HepG2 (cell line): ENCODE measurements around the gene CTNNBL1. TPM values are rescaled to one million over a fixed set of nuclear protein-coding genes. Genes with fewer than 3 reads are reported as not detected.
A peak's percentile ranks its signal among the peaks of the same experiment; 100 is the strongest.

Source experiments
- ATAC-seq: fragments of 200-7000 bp; cut with Tn5 transposase; 3 replicates; pipeline ENCODE4 v1.9.1; 2020; ENCODE audit warnings: mild to moderate bottlenecking, moderate library complexity
- BruUV-seq: library from RNA; stranded (reverse); fragments of 400-500 nt; replicated peaks from 2 replicates; lab custom pipeline; 2021; lab: Mats Ljungman, UMichigan
- CTCF ChIA-PET: fragments of 300-600 bp; formaldehyde crosslinking; extraction: SDS; loops from one replicate; lab custom pipeline; 2021; ENCODE audit warnings: low total read pairs, inconsistent platforms, low intra/inter-chr PET ratio; lab: Yijun Ruan, JAX
- POLR2A ChIA-PET: fragments of 350-600 bp; sonication (Branson Sonifier 250); formaldehyde crosslinking; loops from one replicate; lab custom pipeline; 2020; ENCODE audit warnings: antibody characterized with exemption, inconsistent platforms; lab: Yijun Ruan, JAX
- DNase-seq: peaks from one replicate; pipeline ENCODE4 v3.0.0-alpha.2; 2015; ENCODE audit warnings: low spot score
- FAIRE-seq: peaks from 3 replicates; lab custom pipeline; 2011; peaks lifted over from hg19 to GRCh38; lab: Jason Lieb, UNC
- H2AFZ ChIP-seq: one replicate; pipeline ENCODE4 v1.6.1; 2011; ENCODE audit warnings: low read length, inconsistent platforms
- H3K27ac ChIP-seq: fragments of 300-600 bp; 3 replicates; pipeline ENCODE4 v1.8.0; 2011; ENCODE audit warnings: mixed run types, mild to moderate bottlenecking, mixed read lengths, low read length, inconsistent platforms; ENCODE audit not compliant: insufficient read depth; ENCODE audit errors: extremely low read length
- H3K27me3 ChIP-seq, 2 experiments: fragments of 200-600 bp in 1 of 2; 2 replicates in 1 of 2; 3 replicates in 1 of 2; pipeline versions ENCODE4 v1.6.0 to v1.8.0; 2011; ENCODE audit warnings: low read length in 2 of 2, mild to moderate bottlenecking in 2 of 2, moderate library complexity in 2 of 2, inconsistent platforms in 1 of 2; ENCODE audit not compliant: insufficient read depth in 2 of 2, control insufficient read depth in 1 of 2
- H3K36me3 ChIP-seq, 2 experiments: fragments of 200-600 bp in 1 of 2; replicated peaks in 1 of 2; 2 replicates in 1 of 2; 3 replicates in 1 of 2; pipeline versions ENCODE4 v1.5.1 to v1.8.0; 2011; ENCODE audit warnings: low read length in 2 of 2, inconsistent platforms in 1 of 2; ENCODE audit not compliant: insufficient read depth in 2 of 2, control insufficient read depth in 1 of 2
- H3K4me1 ChIP-seq: 2 replicates; pipeline ENCODE4 v1.5.1; 2012; ENCODE audit warnings: low read length, inconsistent platforms; ENCODE audit not compliant: insufficient read depth
- H3K4me2 ChIP-seq: 2 replicates; pipeline ENCODE4 v1.6.0; 2011; ENCODE audit warnings: low read depth, low read length, inconsistent platforms
- H3K4me3 ChIP-seq, 3 experiments: fragments of 200-600 bp in 1 of 3; sonication (generic), shearing (Covaris generic) in 1 of 3; replicated peaks in 1 of 3; 2 replicates each; pipeline ENCODE4 v1.5.1; 2011 to 2016; ENCODE audit warnings: low read length in 3 of 3, inconsistent platforms in 2 of 3, low read depth in 2 of 3, mild to moderate bottlenecking in 2 of 3, control low read depth in 1 of 3, mixed read lengths in 1 of 3; ENCODE audit not compliant: insufficient read depth in 1 of 3
- H3K79me2 ChIP-seq: one replicate; pipeline ENCODE4 v1.6.1; 2011; ENCODE audit warnings: low read length, inconsistent platforms; ENCODE audit not compliant: insufficient read depth
- H3K9ac ChIP-seq: 2 replicates; pipeline ENCODE4 v1.6.0; 2011; ENCODE audit warnings: mild to moderate bottlenecking, low read depth, low read length, inconsistent platforms; ENCODE audit not compliant: insufficient read depth
- H3K9me3 ChIP-seq: 2 replicates; pipeline ENCODE4 v1.5.1; 2012; ENCODE audit warnings: mild to moderate bottlenecking, low read length
- H4K20me1 ChIP-seq: 2 replicates; pipeline ENCODE4 v1.6.0; 2011; ENCODE audit warnings: inconsistent platforms, mild to moderate bottlenecking, low read length, moderate library complexity; ENCODE audit not compliant: insufficient read depth
- DR1 ChIP-seq: sonication (generic); formaldehyde crosslinking; IDR thresholded peaks from 2 replicates; pipeline ENCODE4 v1.8.0; 2021; ENCODE audit warnings: mild to moderate bottlenecking, missing genetic modification reagents, inconsistent platforms
- ZFP82 ChIP-seq: sonication (generic); formaldehyde crosslinking; IDR thresholded peaks from 2 replicates; pipeline ENCODE4 v1.5.1; 2020; ENCODE audit warnings: mild to moderate bottlenecking, missing genetic modification reagents, borderline replicate concordance
- ZNF251 ChIP-seq: sonication (generic); formaldehyde crosslinking; IDR thresholded peaks from 2 replicates; pipeline ENCODE4 v1.9.0; 2021; ENCODE audit warnings: mild to moderate bottlenecking, missing genetic modification reagents
- ZNF549 ChIP-seq: sonication (generic); formaldehyde crosslinking; IDR thresholded peaks from 2 replicates; pipeline ENCODE4 v1.5.0; 2020; ENCODE audit warnings: missing genetic modification reagents
- ZNF562 ChIP-seq: sonication (generic); formaldehyde crosslinking; IDR thresholded peaks from 2 replicates; pipeline ENCODE4 v1.8.0; 2022; ENCODE audit warnings: missing genetic modification reagents, borderline replicate concordance
- ZNF768 ChIP-seq: sonication (generic); formaldehyde crosslinking; IDR thresholded peaks from 2 replicates; pipeline ENCODE4 v1.4.0; 2020; ENCODE audit warnings: missing genetic modification reagents
- WGBS: methylation state at CpG from one replicate; pipeline ENCODE4 v1.1.6; 2017; ENCODE audit warnings: low lambda C conversion rate; 5-methylcytosine and 5-hydroxymethylcytosine counted together
- in situ Hi-C: cut with HindIII; loops from 2 replicates; pipeline ENCODE4 v1.10.0; 2017; ENCODE audit warnings: low pct_unique_long_range_greater_than_20kb; ENCODE audit not compliant: extremely low pct_ligation_motif_present
- intact Hi-C: fragments of 100-400 bp; cut with micrococcal nuclease; formaldehyde crosslinking; loops from one replicate; pipeline ENCODE4 v1.10.0; 2022; ENCODE audit not compliant: unreplicated experiment
- polyA plus RNA-seq, 8 experiments: library from polyadenylated mRNA; depleted of rRNA in 3 of 8; stranded (reverse) in 7 of 8; unstranded in 1 of 8; fragments of >200 nt; fragmentation: Illumina TruSeq in 4 of 8; extraction: Trizol in 4 of 8; gene quantifications; 2 replicates each; pipeline versions ENCODE4 v1.2.1 to v1.2.3, GENCODE V29; 2011 to 2016; ENCODE audit warnings: low read depth in 4 of 8, missing spikeins in 1 of 8, mixed read lengths in 1 of 8; ENCODE audit not compliant: insufficient read depth in 1 of 8
- total RNA-seq, 5 experiments: library from RNA; depleted of rRNA; stranded (reverse); fragments of >200 nt; fragmentation: Illumina TruSeq; extraction: Trizol; gene quantifications; 2 replicates each; pipeline ENCODE4 v1.2.3, GENCODE V29; 2016; ENCODE audit warnings: low read depth in 1 of 5

Gene CTNNBL1
- total and polyA plus RNA-seq, 2 of the 13 experiments (the other 11 are each of a cell fraction or from before 2014, with no cell fraction given) = 49.3 to 94.6 TPM

- H3K36me3 ChIP-seq = no peaks in the 10 kb centered on the region
- no peak for TF ChIP-seq ZNF549
- peak; percentile 77; the same call in 1 of the 2 replicates for TF ChIP-seq ZNF768 (CRISPR knock-in tag)
- H3K27ac ChIP-seq = no peak overlapping the region
- no peak overlapping the region for H3K4me3 ChIP-seq
- ATAC-seq (no peak), FAIRE-seq (no peak), DNase-seq (no peak)
- 50% methylated on average over 12 of the region's 12 CpGs for WGBS
- H3K4me2 ChIP-seq = no peak overlapping the region
- no TSS peak for BruUV-seq
- peaks cover 30% of the 10 kb centered on the region for H3K4me1 ChIP-seq
- ChIA-PET CTCF (no interaction called here), POLR2A (no interaction called here)
- peaks cover 12 to 75% of the 10 kb centered on the region in 2 experiments for H3K27me3 ChIP-seq
- H3K9me3 ChIP-seq = no peaks in the 10 kb centered on the region
- H4K20me1 ChIP-seq = no peaks in the 10 kb centered on the region
- no peak overlapping the region for H2AFZ ChIP-seq
- in situ Hi-C loops = no loop called here
- no peak overlapping the region for H3K9ac ChIP-seq
- intact Hi-C loops = no loop called here
- no peaks in the 10 kb centered on the region for H3K79me2 ChIP-seq
These were observed 223.6 kb downstream of the CTNNBL1 start for GRCh38 chr20:37917461-37917860.

DNA sequence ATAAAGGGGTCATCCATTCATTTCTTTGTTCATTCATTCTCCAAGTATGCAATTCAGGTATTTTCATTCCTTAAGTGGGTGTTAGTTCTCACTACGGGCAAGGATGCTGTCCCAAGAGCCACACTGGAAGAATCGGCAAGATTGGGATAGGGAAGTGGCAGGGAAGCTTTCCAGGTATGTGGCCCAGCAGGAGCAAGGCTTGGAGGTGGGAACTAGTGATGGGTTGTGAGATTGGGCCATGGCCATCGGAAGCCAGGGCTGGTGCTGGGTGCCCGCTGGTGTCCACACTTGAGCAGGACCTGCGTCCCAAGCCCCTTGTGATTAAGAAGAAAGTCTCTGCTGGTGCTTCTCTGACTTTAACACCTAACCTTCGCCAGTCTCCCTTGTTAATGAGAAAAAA, 224.2 kb downstream of the CTNNBL1 start:
- Histone ChIP-seq H3K36me3 (no peaks in the 10 kb centered on the region), H3K9me3 (no peaks in the 10 kb centered on the region), H4K20me1 (no peaks in the 10 kb centered on the region), H3K27ac (no peak overlapping the region), H3K27me3 (peaks cover 11 to 75% of the 10 kb centered on the region in 2 experiments), H2AFZ (no peak overlapping the region), H3K79me2 (no peaks in the 10 kb centered on the region), H3K4me1 (peaks cover 30% of the 10 kb centered on the region), H3K4me2 (no peak overlapping the region), H3K9ac (no peak overlapping the region), H3K4me3 (no peak overlapping the region)
- 45% methylated on average over 6 of the region's 6 CpGs for WGBS
- DNase-seq (no peak), FAIRE-seq (no peak), ATAC-seq (no peak)
- in situ Hi-C loops = no loop called here
- intact Hi-C loops = no loop called here
- no TSS peak for BruUV-seq
- no peak for TF ChIP-seq ZNF251
- 0 out of 2 replicates have a peak, but pooled peaks have one; percentile 18 for TF ChIP-seq DR1 (CRISPR knock-in tag)
- TF ChIP-seq ZFP82 (CRISPR knock-in tag) = no peak
- no peak for TF ChIP-seq ZNF562
- CTCF ChIA-PET = no interaction called here
- POLR2A ChIA-PET = no interaction called here
